Epidermal melanocyte (primary cell): Measurements from ENCODE around the gene DNAJC6.

Experiments
- DNase-seq: peaks from one replicate; pipeline ENCODE4 v3.0.0; 2011; ENCODE audit warnings: low spot score; ENCODE audit not compliant: insufficient read length

Gene DNAJC6

GRCh38 chr1:65292861-65293593, 16.3 kb upstream of the DNAJC6 start:
- no peak for DNase-seq

- no peak for DNase-seq
Measured at GRCh38 chr1:65297706-65298105, 11.6 kb upstream of the DNAJC6 start.

GRCh38 chr1:65299328-65299727, 10.0 kb upstream of the DNAJC6 start:
- no peak for DNase-seq

GRCh38 chr1:65308781-65309303, 501 bp upstream of the DNAJC6 start:
- DNase-seq, result no peak

GRCh38 chr1:65310078-65310587, 790 bp downstream of the DNAJC6 start:
- no peak for DNase-seq

GRCh38 chr1:65311760-65312159, 2.4 kb downstream of the DNAJC6 start:
- DNase-seq, result no peak

GRCh38 chr1:65316233-65316632, 6.9 kb downstream of the DNAJC6 start:
- no peak for DNase-seq

GRCh38 chr1:65317866-65318653, 8.7 kb downstream of the DNAJC6 start:
- DNase-seq, result no peak

GRCh38 chr1:65319141-65319540, 9.8 kb downstream of the DNAJC6 start:
- DNase-seq, result no peak

- DNase-seq, result no peak
Measured at GRCh38 chr1:65319754-65320153, 10.4 kb downstream of the DNAJC6 start.

- DNase-seq, result no peak
Measured at GRCh38 chr1:65321879-65322278, 12.5 kb downstream of the DNAJC6 start.

GRCh38 chr1:65323246-65323645, 13.9 kb downstream of the DNAJC6 start:
- DNase-seq, result no peak

GRCh38 chr1:65330021-65330420, 20.7 kb downstream of the DNAJC6 start:
- no peak for DNase-seq

- DNase-seq, result no peak
Measured at GRCh38 chr1:65330822-65331221, 21.5 kb downstream of the DNAJC6 start.

GRCh38 chr1:65332821-65333220, 23.5 kb downstream of the DNAJC6 start:
- no peak for DNase-seq

- no peak for DNase-seq
Measured at GRCh38 chr1:65334081-65334480, 24.7 kb downstream of the DNAJC6 start.

- DNase-seq, result no peak
Measured at GRCh38 chr1:65339866-65340468, 30.6 kb downstream of the DNAJC6 start.

- no peak for DNase-seq
Measured at GRCh38 chr1:65341381-65341780, 32.0 kb downstream of the DNAJC6 start.

GRCh38 chr1:65343286-65343685, 33.9 kb downstream of the DNAJC6 start:
- no peak for DNase-seq

GRCh38 chr1:65344171-65344814, 35.0 kb downstream of the DNAJC6 start:
- DNase-seq, result no peak

- DNase-seq, result no peak
Measured at GRCh38 chr1:65346190-65346589, 36.8 kb downstream of the DNAJC6 start.
